ENCODE measurements around the gene RRP1. TPM values are rescaled to one million over a fixed set of nuclear protein-coding genes. Genes with fewer than 3 reads are reported as not detected.
A peak's percentile ranks its signal among the peaks of the same experiment; 100 is the strongest.

Gene RRP1
- total and polyA plus RNA-seq, 2 of the 13 experiments (the other 11 are each of a cell fraction or from before 2014, with no cell fraction given): 20.1 to 35.1 TPM

DNA sequence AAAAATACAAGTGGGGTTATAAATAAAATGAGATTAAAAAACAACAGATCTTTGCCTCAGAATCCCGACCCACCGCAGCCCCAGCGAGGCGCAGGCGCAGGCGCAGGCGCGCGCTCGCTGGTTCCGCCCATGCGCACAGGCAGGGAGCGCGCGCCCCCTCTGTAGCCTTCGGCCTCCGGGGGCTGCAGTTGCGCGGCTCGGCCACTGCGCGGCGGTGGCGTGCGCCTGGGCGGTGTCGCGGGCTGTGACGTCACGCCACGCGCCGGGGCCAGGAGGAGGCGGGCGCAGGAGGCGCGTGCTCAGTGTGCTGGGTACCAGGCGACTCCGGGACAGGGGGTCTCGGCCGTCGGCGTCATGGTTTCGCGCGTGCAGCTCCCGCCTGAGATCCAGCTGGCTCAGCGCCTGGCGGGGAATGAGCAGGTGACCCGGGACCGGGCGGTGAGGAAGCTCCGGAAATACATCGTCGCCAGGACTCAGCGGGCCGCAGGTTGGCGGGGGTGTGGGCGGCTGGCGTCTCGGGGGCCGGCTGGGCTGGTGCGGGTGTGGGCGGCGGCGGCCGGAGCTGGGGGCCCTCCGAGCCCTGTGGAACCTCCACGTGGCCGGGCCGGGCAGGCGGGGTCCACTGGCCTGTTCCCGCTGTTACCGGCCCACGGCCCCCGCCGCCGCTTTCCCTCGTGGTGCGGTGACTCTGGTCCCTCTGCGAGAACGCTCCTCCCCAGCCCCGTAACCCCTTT lies at the start of gene RRP1 (continued):
- TF ChIP-seq, protein P1, sequence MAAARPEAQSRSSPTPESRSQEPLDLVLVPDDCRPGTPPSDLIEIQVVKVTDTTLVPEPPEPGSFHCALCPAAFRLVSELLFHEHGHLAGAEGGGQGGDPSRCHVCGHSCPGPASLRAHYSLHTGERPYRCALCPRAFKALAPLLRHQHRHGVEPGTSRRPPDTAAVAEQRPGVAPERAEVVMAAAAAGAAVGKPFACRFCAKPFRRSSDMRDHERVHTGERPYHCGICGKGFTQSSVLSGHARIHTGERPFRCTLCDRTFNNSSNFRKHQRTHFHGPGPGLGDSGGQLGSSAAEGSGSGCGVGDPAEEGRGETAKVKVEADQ (CRISPR knock-in tag; IDR thresholded peaks at IDR 0.05; ENCODE audit: borderline replicate concordance): no peak
- no peak for TF ChIP-seq KLF11 (CRISPR knock-in tag; IDR thresholded peaks at IDR 0.05)
- no peak for TF ChIP-seq AGO2 (optimal IDR thresholded peaks at IDR 0.05; ENCODE audit: low read depth, low read length)
- TF ChIP-seq PCBP1 (IDR thresholded peaks at IDR 0.05; ENCODE audit: borderline replicate concordance, low read depth, low read length): no peak
- peak; percentile 32; the same call in 1 of the 2 replicates for TF ChIP-seq NCOA2 (CRISPR knock-in tag; IDR thresholded peaks at IDR 0.05)
- TF ChIP-seq ZSCAN12 (CRISPR knock-in tag; IDR thresholded peaks at IDR 0.05): no peak
- TF ChIP-seq ZNF431 (CRISPR knock-in tag; IDR thresholded peaks at IDR 0.05; ENCODE audit: borderline replicate concordance, low read depth): no peak
- TF ChIP-seq ZSCAN29 (CRISPR knock-in tag; conservative IDR thresholded peaks at IDR 0.05): peak; percentile 54
- TF ChIP-seq ARID2 (CRISPR knock-in tag; IDR thresholded peaks at IDR 0.05; ENCODE audit: borderline replicate concordance): no peak
- peak; percentile 52; the same call in 1 of the 2 replicates for TF ChIP-seq RXRA (CRISPR knock-in tag; IDR thresholded peaks at IDR 0.05)
- TF ChIP-seq ZNF549 (CRISPR knock-in tag; IDR thresholded peaks at IDR 0.05): no peak
- TF ChIP-seq FIP1L1 (IDR thresholded peaks at IDR 0.05; ENCODE audit: borderline replicate concordance, insufficient read depth, low read depth, low read length): no peak
- no peak for TF ChIP-seq KDM6A (CRISPR knock-in tag; IDR thresholded peaks at IDR 0.05; ENCODE audit: low read depth)
- no peak for TF ChIP-seq ZBTB43 (CRISPR knock-in tag; conservative IDR thresholded peaks at IDR 0.05)
- TF ChIP-seq E2F1 (CRISPR knock-in tag; IDR thresholded peaks at IDR 0.05): no peak; the same call in 1 of the 2 replicates
- 0 out of 2 replicates have a peak, but pooled peaks have one; percentile 53 for TF ChIP-seq ZKSCAN1 (IDR thresholded peaks at IDR 0.05; ENCODE audit: low read length)
- TF ChIP-seq ZBTB10 (CRISPR knock-in tag; IDR thresholded peaks at IDR 0.05; ENCODE audit: borderline replicate concordance): no peak
- no peak for TF ChIP-seq ESRRA (CRISPR knock-in tag; IDR thresholded peaks at IDR 0.05; ENCODE audit: low read depth)
- peak; percentile 38; the same call in 1 of the 2 replicates for TF ChIP-seq ELF3 (CRISPR knock-in tag; IDR thresholded peaks at IDR 0.05)
- no peak for TF ChIP-seq FLYWCH1 (CRISPR knock-in tag; IDR thresholded peaks at IDR 0.05)
- TF ChIP-seq, protein P2, sequence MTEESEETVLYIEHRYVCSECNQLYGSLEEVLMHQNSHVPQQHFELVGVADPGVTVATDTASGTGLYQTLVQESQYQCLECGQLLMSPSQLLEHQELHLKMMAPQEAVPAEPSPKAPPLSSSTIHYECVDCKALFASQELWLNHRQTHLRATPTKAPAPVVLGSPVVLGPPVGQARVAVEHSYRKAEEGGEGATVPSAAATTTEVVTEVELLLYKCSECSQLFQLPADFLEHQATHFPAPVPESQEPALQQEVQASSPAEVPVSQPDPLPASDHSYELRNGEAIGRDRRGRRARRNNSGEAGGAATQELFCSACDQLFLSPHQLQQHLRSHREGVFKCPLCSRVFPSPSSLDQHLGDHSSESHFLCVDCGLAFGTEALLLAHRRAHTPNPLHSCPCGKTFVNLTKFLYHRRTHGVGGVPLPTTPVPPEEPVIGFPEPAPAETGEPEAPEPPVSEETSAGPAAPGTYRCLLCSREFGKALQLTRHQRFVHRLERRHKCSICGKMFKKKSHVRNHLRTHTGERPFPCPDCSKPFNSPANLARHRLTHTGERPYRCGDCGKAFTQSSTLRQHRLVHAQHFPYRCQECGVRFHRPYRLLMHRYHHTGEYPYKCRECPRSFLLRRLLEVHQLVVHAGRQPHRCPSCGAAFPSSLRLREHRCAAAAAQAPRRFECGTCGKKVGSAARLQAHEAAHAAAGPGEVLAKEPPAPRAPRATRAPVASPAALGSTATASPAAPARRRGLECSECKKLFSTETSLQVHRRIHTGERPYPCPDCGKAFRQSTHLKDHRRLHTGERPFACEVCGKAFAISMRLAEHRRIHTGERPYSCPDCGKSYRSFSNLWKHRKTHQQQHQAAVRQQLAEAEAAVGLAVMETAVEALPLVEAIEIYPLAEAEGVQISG (CRISPR knock-in tag; IDR thresholded peaks at IDR 0.05): peak; percentile 93
